ENCODE measurements around the gene RFC5. TPM values are rescaled to one million over a fixed set of nuclear protein-coding genes. Genes with fewer than 3 reads are reported as not detected.
A peak's percentile ranks its signal among the peaks of the same experiment; 100 is the strongest.

The RFC5 gene
- polyA plus RNA-seq, 3 donors = 6.6 to 8.0 (median 7.5) TPM

DNA sequence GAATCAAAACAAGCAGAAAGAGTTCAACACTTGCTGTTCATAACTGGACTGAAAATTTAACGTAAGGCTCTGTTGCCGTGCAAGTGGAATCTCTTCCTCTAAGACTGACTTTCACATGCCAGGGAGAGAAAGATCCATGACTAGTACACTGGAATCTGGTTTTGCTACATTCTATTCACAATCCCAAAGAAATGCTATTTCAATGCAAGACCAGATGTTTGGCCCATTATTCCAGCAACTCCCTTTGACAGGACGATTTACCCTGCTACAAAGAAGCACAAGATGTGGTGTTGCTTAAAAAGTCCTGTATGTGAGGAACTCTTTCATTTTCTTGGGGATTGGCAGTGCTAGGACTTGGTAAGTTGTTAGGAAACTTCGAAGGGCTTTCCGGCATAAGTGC is 17.4 kb downstream of the RFC5 start:
- Histone ChIP-seq H4K20me1 (ENCODE audit: insufficient read depth, low read length) (no peaks in the 10 kb centered on the region), H3K4me3 (replicated peaks in 1 of 3; ENCODE audit: low read depth in 2 of 3, low read length in 3 of 3) (no peak overlapping the region), H3K27ac (ENCODE audit: low read depth in 1 of 2, low read length in 2 of 2) (no peak overlapping the region), H3K9ac (ENCODE audit: insufficient read depth, low read length, poor library complexity, severe bottlenecking) (no peak overlapping the region), H2AFZ (ENCODE audit: insufficient read depth, low read depth, low read length, poor library complexity, severe bottlenecking) (no peak overlapping the region), H3K9me3 (replicated peaks in 1 of 2; ENCODE audit: control insufficient read depth in 1 of 2, insufficient read depth in 1 of 2, low read length in 2 of 2) (no peaks in the 10 kb centered on the region), H3K4me2 (replicated peaks; ENCODE audit: extremely low read depth, low read length, poor library complexity, severe bottlenecking) (no peak overlapping the region), H3K36me3 (replicated peaks in 1 of 2; ENCODE audit: control insufficient read depth in 1 of 2, insufficient read depth in 2 of 2, low read length in 2 of 2) (peaks cover 74 to 100% of the 10 kb centered on the region in 2 donors), H3K27me3 (ENCODE audit: control insufficient read depth in 2 of 2, insufficient read depth in 2 of 2, low read length in 2 of 2) (no peaks in the 10 kb centered on the region), H3K4me1 (ENCODE audit: control insufficient read depth in 1 of 2, insufficient read depth in 2 of 2, low read length in 2 of 2) (no peaks in the 10 kb centered on the region), H3K79me2 (ENCODE audit: insufficient read depth, low read length) (no peaks in the 10 kb centered on the region)
- TF ChIP-seq, protein P1, sequence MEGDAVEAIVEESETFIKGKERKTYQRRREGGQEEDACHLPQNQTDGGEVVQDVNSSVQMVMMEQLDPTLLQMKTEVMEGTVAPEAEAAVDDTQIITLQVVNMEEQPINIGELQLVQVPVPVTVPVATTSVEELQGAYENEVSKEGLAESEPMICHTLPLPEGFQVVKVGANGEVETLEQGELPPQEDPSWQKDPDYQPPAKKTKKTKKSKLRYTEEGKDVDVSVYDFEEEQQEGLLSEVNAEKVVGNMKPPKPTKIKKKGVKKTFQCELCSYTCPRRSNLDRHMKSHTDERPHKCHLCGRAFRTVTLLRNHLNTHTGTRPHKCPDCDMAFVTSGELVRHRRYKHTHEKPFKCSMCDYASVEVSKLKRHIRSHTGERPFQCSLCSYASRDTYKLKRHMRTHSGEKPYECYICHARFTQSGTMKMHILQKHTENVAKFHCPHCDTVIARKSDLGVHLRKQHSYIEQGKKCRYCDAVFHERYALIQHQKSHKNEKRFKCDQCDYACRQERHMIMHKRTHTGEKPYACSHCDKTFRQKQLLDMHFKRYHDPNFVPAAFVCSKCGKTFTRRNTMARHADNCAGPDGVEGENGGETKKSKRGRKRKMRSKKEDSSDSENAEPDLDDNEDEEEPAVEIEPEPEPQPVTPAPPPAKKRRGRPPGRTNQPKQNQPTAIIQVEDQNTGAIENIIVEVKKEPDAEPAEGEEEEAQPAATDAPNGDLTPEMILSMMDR (IDR thresholded peaks at IDR 0.05) = no peak
- Mint-ChIP-seq H3K9me3 (peaks cover 0 to 3% (median 0%) of the 10 kb centered on the region in 7 donors), H3K36me3 (peaks cover 73 to 87% of the 10 kb centered on the region in 2 donors), H3K27me3 (ENCODE audit: low read depth in 3 of 3) (no peaks in the 10 kb centered on the region), H3K27ac (no peak overlapping the region), H3K4me3 (no peak overlapping the region), H3K4me1 (peaks cover 1% of the 10 kb centered on the region)
- WGBS (ENCODE audit: insufficient coverage) = 98% methylated on average over 5 of the region's 5 CpGs
- intact Hi-C loops (cut with micrococcal nuclease) = no loop called here
- DNase-seq = no peak

DNA sequence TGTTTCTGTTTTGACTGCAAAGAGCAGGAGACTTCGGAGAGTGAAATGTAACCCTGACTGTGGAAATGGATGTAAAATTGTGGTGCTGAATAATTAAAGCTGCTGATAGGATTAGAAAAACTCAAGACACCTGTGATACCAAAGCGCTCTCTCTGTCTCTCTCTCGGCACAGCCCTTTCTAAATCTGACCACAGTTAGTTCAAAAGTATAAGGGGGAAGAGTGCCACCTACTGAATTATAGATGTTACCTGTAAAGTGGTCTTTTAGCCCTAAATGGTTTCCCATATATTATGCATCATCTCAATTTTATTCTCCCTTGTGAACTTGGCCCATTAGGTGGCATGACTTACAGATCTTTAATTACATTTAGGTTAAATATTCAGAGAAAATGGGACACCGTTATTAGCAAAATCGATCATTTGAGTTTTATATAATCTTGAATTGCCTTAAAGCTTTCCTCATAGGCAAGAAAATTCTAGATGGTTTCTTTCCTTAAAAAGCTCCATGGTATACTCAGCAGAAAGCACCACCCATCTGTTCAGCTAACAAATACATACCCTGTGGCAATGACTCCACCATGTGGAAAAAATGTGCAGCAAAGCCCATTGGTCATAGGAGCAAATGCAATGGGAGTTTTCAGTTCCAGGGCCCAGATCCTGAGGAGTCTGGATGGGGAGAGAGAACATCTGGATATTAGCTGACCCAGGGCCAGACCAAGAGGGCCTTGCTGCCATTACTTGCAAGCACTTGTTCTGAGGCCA is 18.1 kb downstream of the RFC5 start:
- H3K9ac ChIP-seq (ENCODE audit: insufficient read depth, low read length, poor library complexity, severe bottlenecking) = no peak overlapping the region
- DNase-seq = no peak
- H3K27me3 ChIP-seq (ENCODE audit: control insufficient read depth in 2 of 2, insufficient read depth in 2 of 2, low read length in 2 of 2) = no peaks in the 10 kb centered on the region
- Mint-ChIP-seq H3K27ac (peak overlapping the region in 1 of 7 donors; percentile 7), H3K4me3 (no peak overlapping the region), H3K4me1 (peaks cover 1% of the 10 kb centered on the region), H3K9me3 (peaks cover 0 to 3% (median 0%) of the 10 kb centered on the region in 7 donors), H3K27me3 (ENCODE audit: low read depth in 3 of 3) (no peaks in the 10 kb centered on the region), H3K36me3 (peaks cover 75 to 90% of the 10 kb centered on the region in 2 donors)
- no peak overlapping the region for H3K4me3 ChIP-seq (replicated peaks in 1 of 3; ENCODE audit: low read depth in 2 of 3, low read length in 3 of 3)
- H4K20me1 ChIP-seq (ENCODE audit: insufficient read depth, low read length) = no peaks in the 10 kb centered on the region
- no peak overlapping the region for H3K4me2 ChIP-seq (replicated peaks; ENCODE audit: extremely low read depth, low read length, poor library complexity, severe bottlenecking)
- TF ChIP-seq, protein P1 (IDR thresholded peaks at IDR 0.05) = no peak
- no CpG with 5 or more reads among the region's 5 CpGs for WGBS (ENCODE audit: insufficient coverage)
- H3K27ac ChIP-seq (ENCODE audit: low read depth in 1 of 2, low read length in 2 of 2) = no peak overlapping the region
- H3K9me3 ChIP-seq (replicated peaks in 1 of 2; ENCODE audit: control insufficient read depth in 1 of 2, insufficient read depth in 1 of 2, low read length in 2 of 2) = no peaks in the 10 kb centered on the region
- no peaks in the 10 kb centered on the region for H3K79me2 ChIP-seq (ENCODE audit: insufficient read depth, low read length)
- peaks cover 72 to 100% of the 10 kb centered on the region in 2 donors for H3K36me3 ChIP-seq (replicated peaks in 1 of 2; ENCODE audit: control insufficient read depth in 1 of 2, insufficient read depth in 2 of 2, low read length in 2 of 2)
- intact Hi-C loops (cut with micrococcal nuclease) = no loop called here
- no peaks in the 10 kb centered on the region for H3K4me1 ChIP-seq (ENCODE audit: control insufficient read depth in 1 of 2, insufficient read depth in 2 of 2, low read length in 2 of 2)
- no peak overlapping the region for H2AFZ ChIP-seq (ENCODE audit: insufficient read depth, low read depth, low read length, poor library complexity, severe bottlenecking)

Measured in CD14-positive monocyte (primary cell).